H1 (cell line): Measurements from ENCODE around the gene GALT. TPM values are rescaled to one million over a fixed set of nuclear protein-coding genes. Genes with fewer than 3 reads are reported as not detected.

Experiments used
- ATF3 ChIP-seq: IDR thresholded peaks from 2 replicates; pipeline ENCODE4 v1.6.1; 2011; ENCODE audit warnings: low read depth, mild to moderate bottlenecking, low read length; ENCODE audit not compliant: insufficient read depth
- EP300 ChIP-seq, 2 experiments: IDR thresholded peaks; 1 replicate in 1 of 2; 2 replicates in 1 of 2; pipeline ENCODE4 v1.6.1; 2011 to 2012; ENCODE audit warnings: low read depth in 2 of 2, low read length in 2 of 2, mild to moderate bottlenecking in 2 of 2, borderline replicate concordance in 1 of 2, inconsistent platforms in 1 of 2, moderate library complexity in 1 of 2
- HDAC2 ChIP-seq, 2 experiments: fragments of 300-600 bp in 1 of 2; sonication (generic) in 1 of 2; IDR thresholded peaks; 2 replicates each; pipeline ENCODE4 v1.6.1; 2011 to 2012; ENCODE audit warnings: low read depth in 2 of 2, low read length in 2 of 2, mild to moderate bottlenecking in 2 of 2, moderate library complexity in 2 of 2, borderline replicate concordance in 1 of 2, inconsistent platforms in 1 of 2
- JUND ChIP-seq: IDR thresholded peaks from 2 replicates; pipeline ENCODE4 v1.6.1; 2011; ENCODE audit warnings: mild to moderate bottlenecking, improper control_type of control experiment, low read length
- KDM4A ChIP-seq: IDR thresholded peaks from one replicate; pipeline ENCODE4 v1.7.1; 2012; ENCODE audit warnings: low read depth, mild to moderate bottlenecking, moderate library complexity, low read length, inconsistent platforms; ENCODE audit not compliant: severe bottlenecking
- SP1 ChIP-seq: IDR thresholded peaks from 2 replicates; pipeline ENCODE4 v1.6.1; 2011; ENCODE audit warnings: low read depth, low read length
- TBP ChIP-seq: IDR thresholded peaks from 2 replicates; pipeline ENCODE4 v1.6.1; 2011; ENCODE audit warnings: low read depth, low read length, improper control_type of control experiment
- TEAD4 ChIP-seq: IDR thresholded peaks from 2 replicates; pipeline ENCODE4 v1.6.1; 2012; ENCODE audit warnings: low read depth, low read length, inconsistent platforms, mixed read lengths
- USF2 ChIP-seq: IDR thresholded peaks from 2 replicates; pipeline ENCODE4 v1.6.1; 2011; ENCODE audit warnings: low read length, improper control_type of control experiment
- polyA plus RNA-seq, 7 experiments: library from polyadenylated mRNA; depleted of rRNA in 3 of 7; stranded (reverse) in 5 of 7; unstranded in 2 of 7; fragments of >200 nt in 5 of 7; fragments of 200-250 nt in 2 of 7; gene quantifications; 1 replicate in 5 of 7; 2 replicates in 1 of 7; 4 replicates in 1 of 7; pipeline versions ENCODE4 v1.2.1 to v1.2.3, GENCODE V29; 2011 to 2013; ENCODE audit warnings: missing spikeins in 2 of 7, mixed read lengths in 2 of 7
- total RNA-seq: library from RNA; stranded (reverse); fragmentation: NEBNext Ultra II Directional; extraction: Animal tissue kit (Norgen Biotek cat#: 25700); gene quantifications from 2 replicates; pipeline ENCODE4 v1.2.1, GENCODE V29; 2021

The GALT gene
- total and polyA plus RNA-seq, 2 of the 8 experiments (the other 6 are each of a cell fraction or from before 2014, with no cell fraction given), result 21.9 to 50.6 TPM

DNA sequence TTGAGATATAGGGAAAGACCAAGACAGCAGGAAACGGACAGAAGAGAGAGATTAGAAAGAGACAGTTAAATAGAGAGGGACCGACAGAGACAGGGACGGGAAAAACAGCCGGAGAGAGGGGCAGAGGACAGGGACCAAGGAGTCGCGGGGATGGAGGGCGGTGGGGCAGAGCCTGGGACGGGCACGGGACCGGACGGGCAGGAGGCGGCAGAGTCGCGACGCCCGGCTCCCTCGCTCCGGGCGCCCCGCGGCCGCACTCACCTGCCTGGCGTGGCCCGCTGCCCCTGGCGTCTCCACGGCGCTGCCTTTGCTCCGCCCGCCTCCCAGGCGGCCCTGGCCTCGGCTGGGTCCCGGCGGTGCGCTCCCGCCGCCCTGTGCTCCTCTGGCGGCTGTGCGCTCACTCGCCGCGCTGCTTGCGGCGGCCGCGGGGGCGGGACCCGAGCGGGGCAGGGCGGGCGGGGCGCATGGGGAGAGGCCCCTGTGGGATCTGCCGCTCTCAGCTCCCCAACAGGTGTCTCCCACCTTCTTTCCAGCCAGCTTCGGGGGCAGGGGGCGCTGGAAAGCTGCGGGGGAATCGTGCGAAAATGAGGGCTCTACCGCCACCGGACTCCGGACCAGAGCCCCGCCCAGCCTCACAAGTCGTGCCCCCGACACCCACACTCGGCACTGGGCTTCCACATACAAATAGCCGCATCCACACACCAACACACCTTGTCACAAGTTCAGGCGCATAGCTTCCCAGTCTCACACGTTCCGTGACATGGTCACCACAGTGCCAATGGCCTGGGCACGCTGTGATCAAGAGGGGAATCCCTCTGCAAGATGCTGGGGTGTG is 17.6 kb upstream of the GALT start, which contains the start of gene ARID3C (continued):
- TF ChIP-seq ATF3 (no peak), EP300 (IDR thresholded peaks at IDR 0.05; ENCODE audit: borderline replicate concordance in 1 of 2, low read depth in 2 of 2, low read length in 2 of 2) (no peak), HDAC2 (IDR thresholded peaks at IDR 0.05; ENCODE audit: borderline replicate concordance in 1 of 2, low read depth in 2 of 2, low read length in 2 of 2) (no peak), TEAD4 (no peak), SP1 (no peak), USF2 (no peak), KDM4A (peak; percentile 91), JUND (no peak), TBP (no peak; the same call in 1 of the 2 replicates)
- TF ChIP-seq, all 59 proteins: peak for 5
